Measurements from ENCODE around the gene TRIM3.

DNA sequence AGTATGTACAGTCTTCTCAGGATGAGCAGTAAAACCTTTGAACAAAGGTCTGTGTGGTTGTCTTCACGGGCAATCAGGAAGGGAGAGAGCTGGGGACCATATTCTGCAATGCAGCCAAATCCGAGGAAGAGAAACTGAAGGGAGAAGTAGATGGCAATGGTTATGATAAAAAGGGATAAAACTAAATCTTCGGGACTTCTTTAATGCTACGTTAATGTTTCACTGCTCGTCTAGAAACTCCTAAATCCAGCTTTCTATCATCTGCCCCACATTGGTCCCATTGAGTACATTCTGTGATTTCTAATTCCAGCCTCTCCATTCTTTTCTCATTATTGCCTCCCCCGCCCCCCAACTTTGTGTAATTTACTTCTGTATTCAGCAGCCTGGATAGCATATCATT is 9.3 kb upstream of the TRIM3 start:
- TF ChIP-seq, protein P1, sequence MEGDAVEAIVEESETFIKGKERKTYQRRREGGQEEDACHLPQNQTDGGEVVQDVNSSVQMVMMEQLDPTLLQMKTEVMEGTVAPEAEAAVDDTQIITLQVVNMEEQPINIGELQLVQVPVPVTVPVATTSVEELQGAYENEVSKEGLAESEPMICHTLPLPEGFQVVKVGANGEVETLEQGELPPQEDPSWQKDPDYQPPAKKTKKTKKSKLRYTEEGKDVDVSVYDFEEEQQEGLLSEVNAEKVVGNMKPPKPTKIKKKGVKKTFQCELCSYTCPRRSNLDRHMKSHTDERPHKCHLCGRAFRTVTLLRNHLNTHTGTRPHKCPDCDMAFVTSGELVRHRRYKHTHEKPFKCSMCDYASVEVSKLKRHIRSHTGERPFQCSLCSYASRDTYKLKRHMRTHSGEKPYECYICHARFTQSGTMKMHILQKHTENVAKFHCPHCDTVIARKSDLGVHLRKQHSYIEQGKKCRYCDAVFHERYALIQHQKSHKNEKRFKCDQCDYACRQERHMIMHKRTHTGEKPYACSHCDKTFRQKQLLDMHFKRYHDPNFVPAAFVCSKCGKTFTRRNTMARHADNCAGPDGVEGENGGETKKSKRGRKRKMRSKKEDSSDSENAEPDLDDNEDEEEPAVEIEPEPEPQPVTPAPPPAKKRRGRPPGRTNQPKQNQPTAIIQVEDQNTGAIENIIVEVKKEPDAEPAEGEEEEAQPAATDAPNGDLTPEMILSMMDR (conservative IDR thresholded peaks at IDR 0.05; ENCODE audit: low read depth in 2 of 2): no peak
- TF ChIP-seq POLR2AphosphoS5 (IDR thresholded peaks at IDR 0.05; ENCODE audit: low read depth) (no peak), EZH2phosphoT487 (IDR thresholded peaks at IDR 0.05; ENCODE audit: unreplicated experiment) (no peak), JUNB (IDR thresholded peaks at IDR 0.05; ENCODE audit: unreplicated experiment) (no peak), ZNF331 (CRISPR knock-in tag; IDR thresholded peaks at IDR 0.05; ENCODE audit: low read depth) (no peak)
